Neutrophil (primary cell): ENCODE data around the gene BCL7B.

Experiments
- H3K27ac ChIP-seq: fragments of 200-600 bp; sonication (generic); 2 replicates; pipeline ENCODE4 v1.5.1; 2016; ENCODE audit warnings: mild to moderate bottlenecking, moderate library complexity
- H3K27me3 ChIP-seq: fragments of 200-600 bp; sonication (generic); 2 replicates; pipeline ENCODE4 v1.6.0; 2016; ENCODE audit warnings: mild to moderate bottlenecking
- H3K36me3 ChIP-seq: fragments of 200-600 bp; sonication (generic); 2 replicates; pipeline ENCODE4 v1.5.1; 2017
- H3K4me1 ChIP-seq, 2 experiments: fragments of 200-600 bp in 1 of 2; sonication (generic) in 1 of 2; 1 replicate in 1 of 2; 2 replicates in 1 of 2; pipeline versions ENCODE4 v1.5.1 to v1.6.1; 2013 to 2016; ENCODE audit warnings: low read depth in 1 of 2, low read length in 1 of 2, mild to moderate bottlenecking in 1 of 2, moderate library complexity in 1 of 2; ENCODE audit not compliant: control insufficient read depth in 1 of 2, insufficient read depth in 1 of 2
- H3K4me3 ChIP-seq, 2 experiments: fragments of 200-600 bp in 1 of 2; sonication (generic) in 1 of 2; 1 replicate in 1 of 2; 2 replicates in 1 of 2; pipeline ENCODE4 v1.5.1; 2013 to 2016; ENCODE audit warnings: low read depth in 1 of 2, low read length in 1 of 2, mild to moderate bottlenecking in 1 of 2, moderate library complexity in 1 of 2
- H3K9me3 ChIP-seq: fragments of 200-600 bp; sonication (generic); 2 replicates; pipeline ENCODE4 v1.5.1; 2016
- CTCF ChIP-seq: fragments of 200-600 bp; sonication (generic); IDR thresholded peaks from 2 replicates; pipeline ENCODE4 v1.5.1; 2016; ENCODE audit warnings: antibody characterized with exemption

Gene BCL7B

GRCh38 chr7:73597978-73598782 lies 40.7 kb upstream of the BCL7B start:
- no peak for TF ChIP-seq CTCF
- Histone ChIP-seq H3K27me3 (peaks cover 87% of the 10 kb centered on the region), H3K27ac (no peak overlapping the region), H3K4me3 (no peak overlapping the region), H3K36me3 (no peaks in the 10 kb centered on the region), H3K4me1 (no peaks in the 10 kb centered on the region), H3K9me3 (no peaks in the 10 kb centered on the region)

GRCh38 chr7:73596191-73597065 lies 38.9 kb upstream of the BCL7B start:
- Histone ChIP-seq H3K4me3 (no peak overlapping the region), H3K36me3 (no peaks in the 10 kb centered on the region), H3K27me3 (peaks cover 79% of the 10 kb centered on the region), H3K4me1 (no peaks in the 10 kb centered on the region), H3K9me3 (no peaks in the 10 kb centered on the region), H3K27ac (no peak overlapping the region)
- TF ChIP-seq CTCF, result no peak

- Histone ChIP-seq H3K4me1 (no peaks in the 10 kb centered on the region), H3K27me3 (peaks cover 69% of the 10 kb centered on the region), H3K27ac (no peak overlapping the region), H3K36me3 (no peaks in the 10 kb centered on the region), H3K4me3 (no peak overlapping the region), H3K9me3 (no peaks in the 10 kb centered on the region)
- no peak for TF ChIP-seq CTCF
These were observed 37.9 kb upstream of the BCL7B start for GRCh38 chr7:73595358-73595757.

- Histone ChIP-seq H3K36me3 (no peaks in the 10 kb centered on the region), H3K27ac (no peak overlapping the region), H3K27me3 (peaks cover 52% of the 10 kb centered on the region), H3K4me1 (no peaks in the 10 kb centered on the region), H3K9me3 (no peaks in the 10 kb centered on the region), H3K4me3 (no peak overlapping the region)
- no peak for TF ChIP-seq CTCF
These were observed 35.9 kb upstream of the BCL7B start for GRCh38 chr7:73593207-73594045.

- H3K4me1 ChIP-seq, result peaks cover 19 to 31% of the 10 kb centered on the region in 2 experiments
These were observed 29.4 kb upstream of the BCL7B start for GRCh38 chr7:73586911-73587310.

More at GRCh38 chr7:73586911-73587310, 29.4 kb upstream of the BCL7B start:
- Histone ChIP-seq H3K27me3 (no peaks in the 10 kb centered on the region), H3K36me3 (no peaks in the 10 kb centered on the region), H3K27ac (peak overlapping the region; percentile 60), H3K9me3 (no peaks in the 10 kb centered on the region), H3K4me3 (no peak overlapping the region)
- no peak for TF ChIP-seq CTCF
